Measurements from ENCODE around the gene DOLPP1.

DNA sequence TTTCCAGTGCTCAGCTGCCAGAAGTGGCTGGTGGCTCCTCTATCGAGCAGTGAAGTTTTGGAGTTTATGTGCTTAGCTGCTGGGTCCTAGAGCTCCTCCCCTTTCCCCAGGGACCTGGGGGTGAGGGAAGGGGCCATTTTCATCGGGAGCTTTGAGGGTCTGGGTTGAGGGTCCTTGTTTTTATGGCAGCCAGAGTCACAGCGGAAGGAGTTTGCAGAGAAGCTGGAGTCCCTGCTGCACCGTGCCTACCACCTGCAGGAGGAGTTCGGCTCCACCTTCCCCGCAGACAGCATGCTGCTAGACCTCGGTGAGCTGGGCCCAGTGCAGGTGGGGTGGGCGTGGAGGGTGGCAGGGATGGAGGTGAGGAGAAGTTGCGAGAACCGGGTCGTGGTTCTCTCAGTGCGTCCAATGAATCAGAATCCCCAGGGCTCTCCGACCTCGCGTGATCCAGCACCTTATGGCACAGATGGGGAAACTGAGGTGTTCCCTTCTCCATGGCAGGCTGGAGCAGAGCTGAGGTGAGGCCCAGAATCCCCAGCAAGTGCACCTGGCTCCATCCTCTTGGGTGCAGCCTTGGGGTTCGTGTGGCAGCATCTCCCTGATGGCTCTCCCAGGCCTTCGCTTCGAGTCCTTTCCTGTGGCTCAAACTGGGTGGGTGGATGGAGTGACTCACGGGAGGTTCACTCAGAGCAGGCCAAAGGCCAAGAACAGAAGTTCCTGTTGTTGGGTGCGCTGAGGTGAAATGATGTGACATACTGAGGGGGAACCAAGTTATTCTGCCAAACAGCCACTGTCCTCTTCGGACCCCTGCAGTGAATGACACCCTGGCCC, 21.7 kb upstream of the DOLPP1 start:
- TF ChIP-seq, protein P1, sequence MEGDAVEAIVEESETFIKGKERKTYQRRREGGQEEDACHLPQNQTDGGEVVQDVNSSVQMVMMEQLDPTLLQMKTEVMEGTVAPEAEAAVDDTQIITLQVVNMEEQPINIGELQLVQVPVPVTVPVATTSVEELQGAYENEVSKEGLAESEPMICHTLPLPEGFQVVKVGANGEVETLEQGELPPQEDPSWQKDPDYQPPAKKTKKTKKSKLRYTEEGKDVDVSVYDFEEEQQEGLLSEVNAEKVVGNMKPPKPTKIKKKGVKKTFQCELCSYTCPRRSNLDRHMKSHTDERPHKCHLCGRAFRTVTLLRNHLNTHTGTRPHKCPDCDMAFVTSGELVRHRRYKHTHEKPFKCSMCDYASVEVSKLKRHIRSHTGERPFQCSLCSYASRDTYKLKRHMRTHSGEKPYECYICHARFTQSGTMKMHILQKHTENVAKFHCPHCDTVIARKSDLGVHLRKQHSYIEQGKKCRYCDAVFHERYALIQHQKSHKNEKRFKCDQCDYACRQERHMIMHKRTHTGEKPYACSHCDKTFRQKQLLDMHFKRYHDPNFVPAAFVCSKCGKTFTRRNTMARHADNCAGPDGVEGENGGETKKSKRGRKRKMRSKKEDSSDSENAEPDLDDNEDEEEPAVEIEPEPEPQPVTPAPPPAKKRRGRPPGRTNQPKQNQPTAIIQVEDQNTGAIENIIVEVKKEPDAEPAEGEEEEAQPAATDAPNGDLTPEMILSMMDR (IDR thresholded peaks at IDR 0.05), result no peak
- TF ChIP-seq SMC3 (IDR thresholded peaks at IDR 0.05; ENCODE audit: low read depth, low read length) (no peak), YY1 (IDR thresholded peaks at IDR 0.05; ENCODE audit: low read depth) (no peak), GABPA (IDR thresholded peaks at IDR 0.05; ENCODE audit: low read depth) (no peak), POLR2AphosphoS5 (IDR thresholded peaks at IDR 0.05; ENCODE audit: low read depth, low read length) (no peak), FOXM1 (IDR thresholded peaks at IDR 0.05; ENCODE audit: low read depth) (no peak), EZH2phosphoT487 (IDR thresholded peaks at IDR 0.05; ENCODE audit: borderline replicate concordance, low read depth) (no peak), RAD21 (IDR thresholded peaks at IDR 0.05; ENCODE audit: low read length) (no peak)
- TF ChIP-seq, protein P2, sequence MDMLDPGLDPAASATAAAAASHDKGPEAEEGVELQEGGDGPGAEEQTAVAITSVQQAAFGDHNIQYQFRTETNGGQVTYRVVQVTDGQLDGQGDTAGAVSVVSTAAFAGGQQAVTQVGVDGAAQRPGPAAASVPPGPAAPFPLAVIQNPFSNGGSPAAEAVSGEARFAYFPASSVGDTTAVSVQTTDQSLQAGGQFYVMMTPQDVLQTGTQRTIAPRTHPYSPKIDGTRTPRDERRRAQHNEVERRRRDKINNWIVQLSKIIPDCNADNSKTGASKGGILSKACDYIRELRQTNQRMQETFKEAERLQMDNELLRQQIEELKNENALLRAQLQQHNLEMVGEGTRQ (IDR thresholded peaks at IDR 0.05; ENCODE audit: borderline replicate concordance, low read depth, low read length), result no peak
- TF ChIP-seq, protein P3, sequence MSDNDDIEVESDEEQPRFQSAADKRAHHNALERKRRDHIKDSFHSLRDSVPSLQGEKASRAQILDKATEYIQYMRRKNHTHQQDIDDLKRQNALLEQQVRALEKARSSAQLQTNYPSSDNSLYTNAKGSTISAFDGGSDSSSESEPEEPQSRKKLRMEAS (IDR thresholded peaks at IDR 0.05; ENCODE audit: low read depth), result no peak

Data from SK-N-SH (cell line).